Measurements from ENCODE around the gene PLET1.

The PLET1 gene

GRCh38 chr11:112273066-112273465 lies 12.4 kb upstream of the PLET1 start:
- TF ChIP-seq CTCF (IDR thresholded peaks at IDR 0.05; ENCODE audit: low read depth, low read length), result no peak
- no peak for DNase-seq (ENCODE audit: extremely low read depth, low read depth)

GRCh38 chr11:112271242-112271641 lies 10.6 kb upstream of the PLET1 start:
- no peak for DNase-seq (ENCODE audit: extremely low read depth, low read depth)
- no peak for TF ChIP-seq CTCF (IDR thresholded peaks at IDR 0.05; ENCODE audit: low read depth, low read length)

GRCh38 chr11:112270551-112271180 lies 10.0 kb upstream of the PLET1 start:
- no peak for TF ChIP-seq CTCF (IDR thresholded peaks at IDR 0.05; ENCODE audit: low read depth, low read length)
- no peak for DNase-seq (ENCODE audit: extremely low read depth, low read depth)

- DNase-seq (ENCODE audit: extremely low read depth, low read depth), result no peak
- no peak for TF ChIP-seq CTCF (IDR thresholded peaks at IDR 0.05; ENCODE audit: low read depth, low read length)
These were observed 8.5 kb upstream of the PLET1 start for GRCh38 chr11:112269139-112269538.

GRCh38 chr11:112268406-112268805 lies 7.7 kb upstream of the PLET1 start:
- no peak for TF ChIP-seq CTCF (IDR thresholded peaks at IDR 0.05; ENCODE audit: low read depth, low read length)
- DNase-seq (ENCODE audit: extremely low read depth, low read depth), result no peak

GRCh38 chr11:112267188-112267591 lies 6.5 kb upstream of the PLET1 start:
- TF ChIP-seq CTCF (IDR thresholded peaks at IDR 0.05; ENCODE audit: low read depth, low read length), result no peak
- no peak for DNase-seq (ENCODE audit: extremely low read depth, low read depth)

- no peak for DNase-seq (ENCODE audit: extremely low read depth, low read depth)
- TF ChIP-seq CTCF (IDR thresholded peaks at IDR 0.05; ENCODE audit: low read depth, low read length), result no peak
These were observed 5.7 kb upstream of the PLET1 start for GRCh38 chr11:112266410-112266778.

Data from AG09319 (cell line).